Measurements from ENCODE around the gene DONSON. TPM values are rescaled to one million over a fixed set of nuclear protein-coding genes. Genes with fewer than 3 reads are reported as not detected.

The DONSON gene
- total and polyA plus RNA-seq, 9 of the 15 experiments (the other 6 are each of a cell fraction or from before 2014, with no cell fraction given) = 26.7 to 124 (median 62.6) TPM

GRCh38 chr21:33549848-33550771 lies 38.4 kb downstream of the DONSON start:
- intact Hi-C loops (cut with micrococcal nuclease) = no loop called here
- FAIRE-seq = no peak
- ChIA-PET POLR2A (interaction anchor here (0.6 to 10.6 kb wide), 5 partner anchors 6 to 421 kb away, joined by 3 to 130 read pairs (median 5); partner anchors contain the start of genes GART and SON), CTCF (ENCODE audit: low intra/inter-chr PET ratio) (no interaction called here)
- H3K9me1 ChIP-seq (ENCODE audit: control insufficient read depth, insufficient read depth, low read length) = no peaks in the 10 kb centered on the region
- peaks cover 94% of the 10 kb centered on the region for H3K36me3 ChIP-seq (ENCODE audit: control insufficient read depth, insufficient read depth, low read length)
- peaks cover 31% of the 10 kb centered on the region for H3K9me3 ChIP-seq (replicated peaks; ENCODE audit: control insufficient read depth, insufficient read depth, low read depth, low read length)
- BruUV-seq (replicated peaks) = TSS peak; percentile 14
- H3K27me3 ChIP-seq (ENCODE audit: control insufficient read depth in 2 of 2, insufficient read depth in 2 of 2, low read length in 2 of 2) = no peaks in the 10 kb centered on the region
- ATAC-seq = no peak
- DNase-seq (ENCODE audit: extremely low read depth in 1 of 4, low spot score in 3 of 4) = no peak
- H3K9ac ChIP-seq (ENCODE audit: insufficient read depth in 1 of 2, low read depth in 2 of 2, low read length in 2 of 2) = no peak overlapping the region
- H2AFZ ChIP-seq (ENCODE audit: low read depth, low read length) = no peak overlapping the region
- over 99% methylated on average over 19 of the region's 19 CpGs for WGBS (ENCODE audit: insufficient coverage, low coverage, missing lambda C conversion rate)
- H3K27ac ChIP-seq (ENCODE audit: extremely low read depth, low read depth, low read length) = no peak overlapping the region
- peaks cover 4% of the 10 kb centered on the region; the same call in 1 of the 2 replicates for H4K20me1 ChIP-seq (replicated peaks; ENCODE audit: control insufficient read depth, insufficient read depth, low read length)
- no peak overlapping the region for H3K4me2 ChIP-seq (ENCODE audit: insufficient read depth, low read length)
- H3K4me3 ChIP-seq = no peak overlapping the region
- peaks cover 99% of the 10 kb centered on the region for H3K79me2 ChIP-seq (ENCODE audit: control insufficient read depth, insufficient read depth, low read length)
- in situ Hi-C loops (cut with MboI) = no loop called here
- H3K4me1 ChIP-seq (replicated peaks in 1 of 2; ENCODE audit: control insufficient read depth in 2 of 2, insufficient read depth in 2 of 2, low read length in 2 of 2) = peaks cover 5 to 9% of the 10 kb centered on the region in 2 experiments; a peak in 3 of 5 replicates
- TF ChIP-seq HLTF (IDR thresholded peaks at IDR 0.05) (no peak), MYBL2 (IDR thresholded peaks at IDR 0.05; ENCODE audit: low read depth) (no peak), MYBL2 (CRISPR knock-in tag; IDR thresholded peaks at IDR 0.05; ENCODE audit: borderline replicate concordance) (no peak), RAD51 (IDR thresholded peaks at IDR 0.05; ENCODE audit: borderline replicate concordance, low read depth) (no peak), ZC3H4 (CRISPR knock-in tag; IDR thresholded peaks at IDR 0.05; ENCODE audit: borderline replicate concordance) (0 out of 2 replicates have a peak, but pooled peaks have one; percentile 40), ZNF318 (IDR thresholded peaks at IDR 0.05; ENCODE audit: borderline replicate concordance in 1 of 2, low read depth in 1 of 2) (no peak), ZNF12 (CRISPR knock-in tag; IDR thresholded peaks at IDR 0.05) (no peak), MCM7 (IDR thresholded peaks at IDR 0.05) (no peak), TCF7L2 (IDR thresholded peaks at IDR 0.05; ENCODE audit: low read depth, low read length) (no peak), HNRNPK (IDR thresholded peaks at IDR 0.05; ENCODE audit: low read depth, low read length, poor library complexity, severe bottlenecking) (no peak)
